GM19023 (cell line): Measurements from ENCODE around the gene OSBPL3.

ENCODE experiments used
- ATAC-seq: cut with Tn5 transposase; IDR thresholded peaks from one replicate; pipeline ENCODE4 v1.9.1; 2021; ENCODE audit warnings: mild to moderate bottlenecking, moderate library complexity; ENCODE audit not compliant: unreplicated experiment

OSBPL3 gene

DNA sequence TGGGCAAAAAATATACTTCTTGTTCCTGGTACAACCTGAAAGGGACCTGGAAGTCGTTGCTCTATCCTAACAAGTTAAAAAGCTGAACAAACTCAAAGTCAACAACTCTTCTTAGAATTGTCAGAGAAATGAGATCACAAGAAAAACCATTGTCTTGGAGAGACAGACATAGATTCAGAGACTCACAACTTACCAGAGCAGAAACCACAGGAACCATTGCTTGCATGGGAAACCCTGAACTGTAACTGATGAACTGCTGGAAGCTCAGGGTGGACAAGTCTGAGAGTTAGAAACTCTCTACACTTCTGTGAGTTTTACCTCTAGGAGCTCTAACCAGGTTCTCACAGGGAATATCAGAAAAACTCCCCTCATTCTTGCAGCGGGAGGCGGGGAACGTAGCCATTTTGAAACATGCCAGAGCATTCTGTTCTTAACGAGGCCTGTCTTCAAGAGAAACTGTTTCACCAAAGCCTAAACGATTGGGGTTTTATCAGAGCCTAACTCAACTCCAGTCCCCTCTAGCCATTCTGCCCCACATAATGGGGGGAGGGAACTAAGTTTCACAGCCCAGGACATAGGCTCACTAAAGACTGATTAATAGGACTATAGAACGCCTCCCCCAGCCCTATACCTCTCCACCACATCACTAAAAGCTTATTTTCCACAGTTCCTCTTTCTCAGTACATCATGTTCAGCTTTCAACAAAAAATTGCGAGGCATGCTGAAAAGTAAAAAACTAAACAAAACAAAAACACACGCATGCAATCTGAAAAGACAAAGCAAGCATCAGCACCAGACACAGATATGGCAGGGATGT is 210.8 kb downstream of the OSBPL3 start:
- no peak for ATAC-seq

DNA sequence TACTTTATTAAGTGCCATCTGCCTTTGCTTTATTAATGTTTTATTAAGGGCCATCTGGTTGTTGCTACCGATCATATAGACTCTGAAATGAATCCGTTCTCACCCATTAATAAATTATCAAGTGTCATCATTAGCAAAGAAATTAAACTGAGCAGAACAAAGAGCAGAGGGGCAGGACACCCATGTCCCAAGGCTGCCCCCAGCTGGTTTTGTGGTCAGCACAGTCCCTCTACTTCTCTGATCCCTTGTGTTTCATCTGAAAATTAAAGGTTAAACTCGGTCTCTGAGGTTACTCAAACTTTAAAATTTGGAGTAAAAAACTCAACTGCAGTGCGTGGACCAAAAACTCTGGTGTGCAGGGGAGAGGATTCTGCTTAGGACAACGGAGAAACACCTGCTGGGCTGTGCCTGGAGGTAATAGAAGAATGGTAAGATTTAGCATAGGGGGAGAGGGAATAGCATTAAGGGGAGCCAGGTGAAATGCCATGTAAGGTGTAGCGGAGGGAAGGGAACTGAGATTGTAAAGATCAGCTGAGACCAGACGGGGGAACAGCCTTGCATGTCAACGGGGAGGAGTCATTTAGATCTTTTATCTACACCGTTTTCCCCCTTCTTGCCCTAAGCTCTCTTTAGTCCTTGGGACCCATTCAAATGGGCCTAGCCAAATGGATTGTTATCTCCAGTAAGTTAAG is 212.0 kb downstream of the OSBPL3 start:
- ATAC-seq: no peak

DNA sequence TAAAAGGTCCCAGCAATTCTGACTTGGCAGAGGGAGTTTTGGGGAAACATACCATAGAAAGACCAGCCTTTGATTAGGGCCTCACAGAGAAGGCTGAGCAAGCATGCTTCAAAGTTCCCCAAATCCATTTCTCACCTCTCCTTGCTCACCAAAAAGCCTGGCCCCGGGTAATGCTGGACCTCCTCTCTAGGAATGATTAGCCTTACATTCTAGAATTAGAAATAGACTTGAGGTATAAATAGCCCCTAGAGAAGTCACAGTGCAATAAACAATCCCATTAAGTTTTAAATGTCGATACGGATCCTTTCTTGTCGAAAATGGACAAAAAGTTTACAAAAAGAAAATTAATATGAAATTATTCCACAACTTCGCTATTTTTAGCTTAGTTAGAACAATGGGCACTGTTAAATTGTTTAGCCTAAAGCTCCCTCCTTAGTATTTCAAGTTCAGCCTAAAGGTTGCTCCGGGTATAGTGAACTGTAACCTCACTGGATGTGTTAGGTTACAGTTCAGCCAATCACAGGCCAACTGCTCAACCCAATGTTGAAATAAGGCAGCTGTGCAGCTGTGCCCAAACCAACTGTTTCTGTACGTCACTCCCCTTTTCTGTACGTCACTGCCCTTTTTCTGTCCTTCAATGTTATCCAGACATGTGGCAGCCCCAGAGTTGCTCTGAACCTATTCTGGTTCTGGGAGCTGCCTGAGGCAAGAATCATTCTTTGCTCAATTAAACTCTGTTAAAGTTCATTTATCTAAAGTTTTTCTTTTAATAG is 214.8 kb downstream of the OSBPL3 start:
- ATAC-seq: no peak

DNA sequence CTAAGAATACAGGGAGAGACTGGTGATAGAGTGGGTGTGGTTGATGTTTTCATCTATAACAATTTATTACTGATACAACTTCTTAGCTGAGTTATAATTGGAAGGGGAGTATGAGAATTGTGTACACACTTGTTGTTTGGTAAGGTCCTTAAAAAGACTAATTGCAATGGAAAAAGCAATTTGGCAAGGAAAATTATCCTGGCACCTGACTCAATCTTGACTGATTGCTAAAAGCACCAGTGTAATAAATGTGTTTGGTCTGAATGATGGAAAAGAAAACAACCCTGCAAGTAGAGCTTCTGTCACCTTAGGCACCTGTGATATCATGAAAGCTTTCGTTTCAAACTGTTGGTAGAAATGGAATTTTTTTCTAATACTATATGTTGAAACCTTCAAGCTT is 216.0 kb downstream of the OSBPL3 start:
- no peak for ATAC-seq

DNA sequence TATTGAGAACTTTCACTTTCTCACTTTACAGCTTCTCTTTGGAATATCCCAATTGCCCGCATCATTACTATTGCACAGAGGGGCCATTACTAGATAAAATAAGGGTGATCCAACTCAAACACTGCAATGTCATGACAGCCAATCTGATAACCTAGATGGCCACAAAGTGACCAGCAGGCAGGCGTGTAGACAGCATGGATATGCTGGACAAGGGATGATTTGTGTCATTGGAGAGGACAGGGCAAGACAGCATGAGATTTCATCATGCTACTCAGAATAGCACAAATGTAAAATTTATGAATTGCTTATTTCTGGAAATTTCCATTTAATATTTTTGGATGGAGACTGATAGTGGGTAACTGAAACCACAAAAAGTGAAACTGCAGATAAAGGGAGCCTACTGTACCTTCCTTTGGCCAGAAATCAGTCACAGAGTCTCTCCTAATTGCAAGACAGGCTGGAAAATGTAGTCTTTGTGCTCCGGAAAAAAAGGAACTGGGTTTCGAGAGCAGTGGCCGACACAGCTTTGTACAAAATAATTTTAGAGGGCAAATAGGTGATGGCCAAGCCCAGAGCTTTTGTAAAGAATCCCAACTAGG is 216.6 kb downstream of the OSBPL3 start:
- no peak for ATAC-seq

DNA sequence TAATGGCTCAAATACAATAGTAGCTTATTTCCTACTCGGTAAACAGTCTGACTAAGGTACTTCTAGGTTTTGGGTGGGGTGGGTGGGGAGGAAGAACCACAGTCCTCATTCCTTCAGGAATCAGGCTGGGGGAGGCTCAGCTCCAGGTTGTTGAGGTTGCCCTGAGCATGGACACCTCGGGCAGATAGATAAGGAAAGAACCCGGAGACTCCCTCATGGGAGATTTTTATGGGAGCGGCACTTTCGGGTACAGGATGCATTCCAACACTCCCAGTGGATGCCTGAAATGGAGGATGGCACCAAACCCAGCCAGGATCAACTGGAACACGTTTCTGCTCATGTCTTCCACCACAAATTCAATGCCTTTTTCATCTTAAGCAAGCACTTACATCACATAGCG is 217.2 kb downstream of the OSBPL3 start:
- ATAC-seq: no peak

DNA sequence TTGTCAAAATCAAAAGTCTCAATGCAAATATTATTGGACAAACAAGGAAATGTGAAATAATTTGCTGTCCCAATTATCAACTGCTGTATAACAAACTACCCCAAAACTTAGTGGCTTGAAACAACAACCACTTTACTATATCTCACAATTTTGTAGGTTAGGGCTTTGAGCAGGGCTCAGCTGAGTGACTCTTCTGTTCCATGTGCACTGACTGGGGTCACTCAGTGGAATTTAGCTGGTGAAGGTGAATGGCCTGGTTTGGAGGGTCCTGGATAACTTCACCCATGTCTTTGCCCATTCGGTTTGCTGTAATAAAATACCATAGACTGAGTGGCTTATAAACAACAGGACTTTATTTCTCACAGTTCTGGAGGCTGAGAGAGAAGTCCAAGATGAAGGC is 219.0 kb downstream of the OSBPL3 start:
- no peak for ATAC-seq

DNA sequence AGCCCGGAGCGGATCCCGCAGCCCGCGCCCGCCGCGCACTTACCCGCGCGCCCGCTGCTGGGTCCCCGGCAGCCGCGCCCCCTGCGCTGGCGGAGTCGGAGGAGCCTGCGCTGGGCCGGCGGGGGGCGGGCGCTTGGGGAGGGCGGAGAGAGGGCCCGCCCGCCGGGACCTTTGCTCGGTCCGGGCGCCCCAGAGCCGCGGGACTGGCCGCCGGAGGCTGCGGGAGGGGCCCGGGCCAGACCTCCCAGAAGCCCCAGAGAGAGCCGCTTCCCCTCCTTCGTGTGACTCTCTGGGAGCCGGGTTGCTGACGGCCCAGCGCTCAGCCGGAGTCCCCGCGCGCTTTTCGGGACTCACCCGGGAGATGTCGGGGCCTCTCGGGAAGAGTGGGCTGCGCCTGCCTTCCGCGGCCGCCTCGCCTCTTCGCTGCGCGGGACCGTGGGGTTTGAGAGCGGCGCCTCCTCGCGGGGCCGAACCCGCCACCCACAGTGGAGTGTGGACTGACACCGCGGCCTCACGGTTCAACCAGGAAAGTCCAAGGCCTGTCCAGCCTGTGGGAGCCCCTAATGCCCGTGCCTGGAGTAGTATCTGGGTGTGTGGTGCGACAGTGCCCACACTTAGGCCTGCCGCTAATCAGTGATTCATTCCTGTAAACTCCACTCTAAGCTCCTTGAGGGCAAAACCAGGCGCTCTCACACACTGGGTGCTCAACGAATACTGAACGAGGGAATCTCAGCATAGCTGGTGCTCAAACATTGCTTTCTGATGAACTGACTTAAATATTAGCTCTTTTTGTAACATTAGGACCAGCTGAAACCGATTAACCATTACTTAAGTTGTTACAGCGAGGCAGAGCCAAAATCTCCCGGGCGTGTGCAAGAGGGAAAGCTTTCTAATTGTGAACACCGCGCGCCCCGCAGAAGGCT is 222.4 kb downstream of the OSBPL3 start, which contains the start of gene GSDME:
Gene GSDME, minus strand, starts transcription at position 112 of the 923 bp plus-strand sequence. CDS start 7,690 bp downstream, outside the sequence.
- ATAC-seq: peak; percentile 80

DNA sequence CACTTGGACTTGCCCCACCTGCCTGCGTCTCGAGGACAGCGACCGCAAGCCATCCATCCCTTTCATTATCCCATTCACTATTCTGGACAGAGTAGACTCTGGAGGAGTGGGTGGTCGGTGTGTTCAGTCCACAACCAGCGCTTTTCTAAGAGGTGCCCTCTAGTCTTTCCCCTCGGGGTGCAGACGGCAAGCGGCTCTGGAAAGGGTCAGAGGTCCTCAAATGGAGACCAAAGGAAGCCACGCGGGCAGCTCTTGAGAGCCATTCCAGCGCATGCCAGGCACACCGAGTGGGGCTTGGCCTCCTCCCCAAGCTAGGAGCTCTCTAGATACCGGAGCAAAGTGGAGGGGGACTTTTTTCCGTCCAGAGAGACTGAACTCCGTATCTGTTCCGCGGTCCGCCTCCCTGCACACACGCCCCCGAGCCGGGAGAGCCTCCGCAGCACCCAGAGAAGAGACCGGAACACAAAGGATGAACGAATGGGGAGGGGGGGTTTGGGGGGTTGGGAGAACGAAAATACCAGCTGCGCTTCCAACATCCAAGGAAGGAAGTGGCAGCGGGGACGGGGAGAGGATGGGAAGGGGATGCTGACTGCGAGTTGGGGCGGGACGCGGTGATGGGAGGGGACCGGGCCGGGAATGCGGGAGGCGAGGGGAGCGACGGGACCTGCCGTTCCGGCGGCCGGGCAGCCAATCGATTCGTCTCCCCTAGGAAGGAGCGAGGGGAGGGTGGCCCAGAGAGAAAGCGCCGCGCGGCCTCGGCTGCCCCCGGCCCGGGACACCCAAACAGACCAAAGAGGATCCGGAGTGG is 223.2 kb downstream of the OSBPL3 start:
- ATAC-seq: peak; percentile 25

DNA sequence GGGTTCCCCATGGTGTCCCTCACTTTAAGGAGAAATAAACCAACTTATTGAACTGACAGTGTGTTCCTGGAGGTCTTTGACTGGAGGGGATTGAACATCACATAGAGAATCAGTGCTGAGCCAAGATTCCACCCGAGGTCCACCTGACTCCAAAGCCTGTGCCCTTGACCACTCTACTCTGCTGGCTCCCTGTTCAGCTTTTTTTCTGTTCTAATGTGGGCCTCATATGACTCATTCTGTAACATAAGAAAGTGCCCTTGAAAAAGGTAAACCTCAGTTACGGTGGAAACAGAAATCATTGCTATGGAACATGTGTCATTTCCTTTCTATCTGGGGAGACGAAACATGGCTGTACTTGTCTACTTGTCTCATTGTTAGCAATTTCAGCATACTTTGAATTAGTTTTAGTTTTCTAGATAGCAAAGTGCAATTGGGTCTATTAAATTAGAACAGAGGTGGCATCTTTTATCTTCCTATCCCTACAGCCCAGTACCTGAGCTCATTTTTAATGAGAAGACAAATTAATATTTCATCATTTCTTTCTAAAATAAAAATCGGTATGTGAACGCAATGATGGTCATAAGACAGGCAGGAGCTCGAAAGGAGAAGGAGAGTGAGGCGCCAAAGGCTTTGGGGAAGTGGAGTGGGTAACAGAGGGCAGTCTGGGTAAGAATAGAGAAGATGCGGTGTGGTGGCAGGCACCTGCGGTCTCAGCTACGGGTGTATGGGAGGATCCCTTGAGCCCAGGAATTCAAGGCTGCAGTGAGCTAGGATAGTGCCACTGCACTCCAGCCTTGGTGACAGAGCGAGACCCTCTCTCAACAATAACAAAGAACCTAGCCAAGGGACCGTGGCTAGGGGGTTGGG is 224.2 kb downstream of the OSBPL3 start:
- ATAC-seq: peak; percentile 44

DNA sequence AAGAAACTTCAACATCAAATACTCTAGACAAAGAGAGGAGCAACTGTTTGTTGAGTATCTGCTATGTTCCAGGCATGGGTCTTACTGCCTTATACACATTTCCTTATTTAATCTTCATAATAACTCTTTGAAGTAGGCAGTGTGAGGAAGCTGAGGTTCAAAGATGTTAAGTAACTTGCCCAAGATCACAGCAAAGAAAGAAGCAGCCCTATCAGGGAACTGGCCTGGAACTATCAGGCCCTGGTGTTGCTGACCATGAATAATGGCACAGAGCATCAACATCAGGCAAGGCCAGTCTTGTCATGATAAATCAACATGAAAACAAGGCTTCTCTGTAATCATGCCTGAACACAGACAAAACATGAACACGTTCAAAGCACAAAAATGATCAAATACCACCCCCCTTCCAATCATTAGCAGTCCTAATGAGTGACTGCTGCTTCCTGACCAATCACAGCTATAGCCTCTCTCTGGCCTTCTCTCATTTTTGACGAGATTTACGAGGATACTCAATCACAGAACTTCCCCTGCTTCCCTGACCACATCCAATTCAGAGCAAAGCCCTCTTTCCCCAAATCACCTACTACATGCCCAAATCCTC is 225.0 kb downstream of the OSBPL3 start:
- no peak for ATAC-seq

DNA sequence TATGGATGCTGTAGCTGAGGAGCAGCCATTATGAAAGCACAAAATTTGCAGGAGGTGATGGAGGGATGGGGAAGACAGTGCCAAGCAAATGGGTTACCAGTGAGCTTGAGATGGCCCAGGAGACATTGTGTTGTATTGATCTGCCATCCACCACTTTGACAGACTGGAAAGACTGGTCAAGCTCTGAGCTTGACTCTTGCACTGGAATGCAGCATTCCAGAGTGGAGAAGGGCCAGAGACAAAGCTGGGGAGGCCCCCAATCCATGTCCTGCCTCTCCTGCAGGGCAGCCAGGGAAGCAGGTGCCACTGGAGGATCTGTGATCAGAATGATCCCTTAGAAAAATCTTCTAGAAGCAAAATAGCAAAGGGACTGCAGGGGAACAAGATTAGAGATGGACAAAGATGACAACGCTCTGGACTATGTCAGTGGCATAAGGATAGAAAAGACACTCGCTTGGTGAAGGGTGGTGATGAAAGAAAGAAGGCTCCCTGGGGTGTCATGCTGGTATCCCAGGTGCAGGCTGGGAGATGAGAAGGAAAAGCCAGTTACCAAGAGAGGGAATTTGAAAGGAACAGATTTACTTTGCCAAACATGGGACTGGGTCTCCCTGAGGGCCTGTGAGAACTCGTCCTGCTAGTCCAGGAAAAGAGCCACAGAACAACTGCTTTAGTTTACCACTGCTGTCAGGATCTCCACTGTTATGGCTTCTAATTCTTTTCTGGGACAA is 227.7 kb downstream of the OSBPL3 start:
- no peak for ATAC-seq

DNA sequence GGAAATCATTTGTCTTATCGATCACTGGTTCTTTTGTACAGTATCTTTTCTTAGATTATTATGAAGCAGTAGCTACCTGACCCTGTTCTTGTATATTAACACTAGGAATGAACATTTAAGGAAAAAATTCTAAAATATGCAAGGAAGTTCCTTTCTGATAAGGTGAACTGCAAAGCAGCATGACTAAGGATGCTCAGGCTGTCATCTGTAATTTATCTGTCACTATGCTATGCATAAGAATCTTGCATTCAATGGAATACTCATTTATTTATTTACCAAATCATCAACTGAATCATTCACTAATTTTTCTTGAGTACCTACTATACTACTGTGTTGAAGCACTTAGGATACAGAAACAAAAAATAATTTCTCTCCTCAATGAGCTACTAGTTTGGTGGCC is 228.5 kb downstream of the OSBPL3 start:
- ATAC-seq: no peak

DNA sequence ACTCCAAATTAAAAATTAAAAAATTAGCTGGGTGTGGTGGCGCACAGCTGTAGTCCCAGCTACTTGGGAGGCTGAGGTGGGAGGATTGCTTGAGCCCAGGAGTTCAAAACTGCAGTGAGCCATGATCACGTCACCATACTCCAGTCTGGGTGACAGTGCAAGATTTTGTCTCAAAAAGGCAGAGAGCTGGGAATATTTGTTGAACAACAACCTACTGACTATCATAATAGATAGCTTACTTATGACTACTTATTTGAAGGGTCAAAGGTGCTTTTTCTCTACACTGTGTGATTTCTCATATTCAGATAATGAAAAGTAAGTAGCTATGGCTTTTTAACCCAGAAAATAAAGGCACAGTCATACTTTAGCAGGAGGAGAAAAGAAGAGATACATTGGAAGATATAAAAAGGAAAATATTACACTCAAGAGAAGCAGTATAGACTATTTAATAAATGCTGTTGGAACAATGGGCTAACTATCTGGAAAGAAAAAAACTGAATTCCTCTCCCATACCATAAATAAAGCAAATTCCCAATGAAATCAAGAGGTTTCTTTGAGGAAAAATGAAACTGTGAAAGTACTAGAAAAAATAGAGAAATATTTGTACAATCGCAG is 229.4 kb downstream of the OSBPL3 start:
- no peak for ATAC-seq

DNA sequence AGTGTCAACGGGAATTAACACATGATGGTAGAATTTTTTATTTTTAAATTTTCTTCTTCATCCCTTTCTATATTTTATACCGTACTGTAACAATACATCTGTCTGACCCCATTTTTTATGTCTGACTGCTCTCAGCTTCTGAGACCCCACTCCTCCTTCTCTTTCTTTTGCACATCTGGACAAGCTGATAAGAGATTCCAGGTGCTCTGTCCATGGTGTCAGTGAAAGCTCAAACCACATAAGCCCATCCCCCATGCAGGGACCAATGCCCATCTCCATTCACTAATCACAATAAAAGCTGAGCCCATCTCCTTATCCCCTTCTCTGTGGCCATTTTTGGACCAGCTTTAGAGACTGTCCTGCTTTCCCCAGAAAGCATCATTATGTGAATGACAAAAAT is 231.5 kb downstream of the OSBPL3 start:
- ATAC-seq: no peak
